K562 (cell line): Measurements from ENCODE around the gene SCYL1. TPM values are rescaled to one million over a fixed set of nuclear protein-coding genes. Genes with fewer than 3 reads are reported as not detected.
A peak's percentile ranks its signal among the peaks of the same experiment; 100 is the strongest.

Experiments
- EGR1 ChIP-seq: fragments of 450-650 bp; conservative IDR thresholded peaks from 2 replicates; pipeline ENCODE4 v1.6.1; 2017; ENCODE audit warnings: mild to moderate bottlenecking
- HNRNPK ChIP-seq: fragments of 200-400 bp; formaldehyde crosslinking; IDR thresholded peaks from one replicate; pipeline ENCODE4 v1.6.1; 2018; ENCODE audit warnings: mild to moderate bottlenecking, low read depth, low read length; ENCODE audit not compliant: poor library complexity, severe bottlenecking
- ILK ChIP-seq: fragments of 450-650 bp; IDR thresholded peaks from 2 replicates; pipeline ENCODE4 v1.6.1; 2016; ENCODE audit warnings: missing genetic modification characterization, low read depth, mild to moderate bottlenecking, missing compliant biosample characterization, moderate library complexity, borderline replicate concordance
- PATZ1 ChIP-seq: fragments of 250-450 bp; sonication (Bioruptor Pico); IDR thresholded peaks from 2 replicates; pipeline ENCODE4 v1.5.0; 2020; ENCODE audit warnings: mild to moderate bottlenecking, borderline replicate concordance
- SAFB ChIP-seq: fragments of 200-400 bp; formaldehyde crosslinking; IDR thresholded peaks from 2 replicates; pipeline ENCODE4 v1.6.1; 2017; ENCODE audit warnings: low read depth, low read length, borderline replicate concordance
- polyA plus RNA-seq, 8 experiments: library from polyadenylated mRNA; depleted of rRNA in 4 of 8; stranded (reverse) in 5 of 8; unstranded in 3 of 8; fragments of >200 nt; fragmentation: Nextera tagmentation in 2 of 8; fragmentation: Illumina TruSeq in 1 of 8; extraction: Ambion mirVana in 2 of 8; extraction: Trizol in 1 of 8; gene quantifications; 2 replicates each; pipeline versions ENCODE4 v1.2.1 to v1.2.3, GENCODE V29; 2011 to 2014; ENCODE audit warnings: inconsistent platforms in 1 of 8, missing spikeins in 1 of 8
- total RNA-seq, 7 experiments: library from RNA; depleted of rRNA in 6 of 7; stranded (reverse); fragments of >200 nt in 6 of 7; fragmentation: Illumina TruSeq in 2 of 7; extraction: Trizol in 2 of 7; gene quantifications; 2 replicates each; pipeline versions ENCODE4 v1.2.1 to v1.2.3, GENCODE V29; 2011 to 2021; ENCODE audit warnings: low replicate concordance in 1 of 7
- TF ChIP-seq, protein P1 (sequence below): sonication (generic); formaldehyde crosslinking; IDR thresholded peaks from 2 replicates; pipeline ENCODE4 v1.8.0; 2022; ENCODE audit warnings: mild to moderate bottlenecking, missing genetic modification reagents
- TF ChIP-seq, protein P2 (sequence below): fragments of 450-650 bp; formaldehyde crosslinking; IDR thresholded peaks from 2 replicates; pipeline ENCODE4 v1.4.0; 2022; ENCODE audit warnings: missing genetic modification characterization
- TF ChIP-seq, protein P3 (sequence below): fragments of 450-650 bp; IDR thresholded peaks from 2 replicates; pipeline ENCODE4 v1.6.1; 2016; ENCODE audit warnings: low read depth

SCYL1 gene
- total and polyA plus RNA-seq, 9 of the 15 experiments (the other 6 are each of a cell fraction or from before 2014, with no cell fraction given), result 1.9 to 145 (median 57.6) TPM

DNA sequence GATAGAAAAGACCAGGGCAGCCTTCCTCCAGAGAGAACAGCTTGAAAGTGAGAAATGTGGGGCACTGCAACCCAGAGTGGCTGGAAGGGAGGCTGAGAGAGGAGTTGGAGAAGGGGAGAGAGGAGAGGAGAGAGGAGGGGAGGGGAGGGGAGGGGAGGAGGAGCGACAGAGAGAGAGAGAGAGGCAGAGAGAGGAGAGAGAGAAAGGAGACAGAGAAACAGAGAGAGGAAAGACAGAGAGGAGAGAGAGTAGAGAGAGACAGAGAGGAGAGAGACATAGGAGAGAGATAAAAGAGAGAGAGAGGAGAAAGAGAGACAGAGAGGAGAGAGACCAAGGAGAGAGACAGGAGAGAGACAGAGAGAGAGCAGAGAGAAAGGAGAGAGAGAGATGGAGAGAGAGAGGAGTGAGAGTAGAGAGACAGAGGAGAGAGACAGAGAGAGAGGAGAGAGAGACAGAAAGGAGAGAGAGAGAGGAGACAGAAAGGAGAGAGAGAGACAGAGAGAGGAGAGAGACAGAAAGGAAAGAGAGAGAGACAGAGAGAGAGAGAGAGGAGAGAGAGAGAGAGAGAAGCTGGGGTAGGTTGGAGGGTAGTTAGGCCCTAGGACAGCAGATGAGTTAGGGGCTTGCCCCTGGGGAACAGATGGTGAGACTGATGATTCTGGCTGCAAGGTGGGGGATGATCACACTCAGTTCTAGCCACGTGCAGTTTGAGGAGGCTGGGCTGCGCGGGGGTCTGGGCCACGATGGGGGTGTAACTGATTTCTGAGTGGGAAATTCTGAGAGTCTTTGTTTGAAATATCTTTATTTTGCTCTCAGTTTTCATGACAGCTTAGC, 8.5 kb upstream of the SCYL1 start (continued):
- TF ChIP-seq, protein P1, sequence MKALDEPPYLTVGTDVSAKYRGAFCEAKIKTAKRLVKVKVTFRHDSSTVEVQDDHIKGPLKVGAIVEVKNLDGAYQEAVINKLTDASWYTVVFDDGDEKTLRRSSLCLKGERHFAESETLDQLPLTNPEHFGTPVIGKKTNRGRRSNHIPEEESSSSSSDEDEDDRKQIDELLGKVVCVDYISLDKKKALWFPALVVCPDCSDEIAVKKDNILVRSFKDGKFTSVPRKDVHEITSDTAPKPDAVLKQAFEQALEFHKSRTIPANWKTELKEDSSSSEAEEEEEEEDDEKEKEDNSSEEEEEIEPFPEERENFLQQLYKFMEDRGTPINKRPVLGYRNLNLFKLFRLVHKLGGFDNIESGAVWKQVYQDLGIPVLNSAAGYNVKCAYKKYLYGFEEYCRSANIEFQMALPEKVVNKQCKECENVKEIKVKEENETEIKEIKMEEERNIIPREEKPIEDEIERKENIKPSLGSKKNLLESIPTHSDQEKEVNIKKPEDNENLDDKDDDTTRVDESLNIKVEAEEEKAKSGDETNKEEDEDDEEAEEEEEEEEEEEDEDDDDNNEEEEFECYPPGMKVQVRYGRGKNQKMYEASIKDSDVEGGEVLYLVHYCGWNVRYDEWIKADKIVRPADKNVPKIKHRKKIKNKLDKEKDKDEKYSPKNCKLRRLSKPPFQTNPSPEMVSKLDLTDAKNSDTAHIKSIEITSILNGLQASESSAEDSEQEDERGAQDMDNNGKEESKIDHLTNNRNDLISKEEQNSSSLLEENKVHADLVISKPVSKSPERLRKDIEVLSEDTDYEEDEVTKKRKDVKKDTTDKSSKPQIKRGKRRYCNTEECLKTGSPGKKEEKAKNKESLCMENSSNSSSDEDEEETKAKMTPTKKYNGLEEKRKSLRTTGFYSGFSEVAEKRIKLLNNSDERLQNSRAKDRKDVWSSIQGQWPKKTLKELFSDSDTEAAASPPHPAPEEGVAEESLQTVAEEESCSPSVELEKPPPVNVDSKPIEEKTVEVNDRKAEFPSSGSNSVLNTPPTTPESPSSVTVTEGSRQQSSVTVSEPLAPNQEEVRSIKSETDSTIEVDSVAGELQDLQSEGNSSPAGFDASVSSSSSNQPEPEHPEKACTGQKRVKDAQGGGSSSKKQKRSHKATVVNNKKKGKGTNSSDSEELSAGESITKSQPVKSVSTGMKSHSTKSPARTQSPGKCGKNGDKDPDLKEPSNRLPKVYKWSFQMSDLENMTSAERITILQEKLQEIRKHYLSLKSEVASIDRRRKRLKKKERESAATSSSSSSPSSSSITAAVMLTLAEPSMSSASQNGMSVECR, result no peak
- TF ChIP-seq, protein P2, sequence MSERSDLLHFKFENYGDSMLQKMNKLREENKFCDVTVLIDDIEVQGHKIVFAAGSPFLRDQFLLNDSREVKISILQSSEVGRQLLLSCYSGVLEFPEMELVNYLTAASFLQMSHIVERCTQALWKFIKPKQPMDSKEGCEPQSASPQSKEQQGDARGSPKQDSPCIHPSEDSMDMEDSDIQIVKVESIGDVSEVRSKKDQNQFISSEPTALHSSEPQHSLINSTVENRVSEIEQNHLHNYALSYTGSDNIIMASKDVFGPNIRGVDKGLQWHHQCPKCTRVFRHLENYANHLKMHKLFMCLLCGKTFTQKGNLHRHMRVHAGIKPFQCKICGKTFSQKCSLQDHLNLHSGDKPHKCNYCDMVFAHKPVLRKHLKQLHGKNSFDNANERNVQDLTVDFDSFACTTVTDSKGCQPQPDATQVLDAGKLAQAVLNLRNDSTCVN (CRISPR knock-in tag), result peak; percentile 91
- no peak for TF ChIP-seq PATZ1 (CRISPR knock-in tag)
- no peak for TF ChIP-seq EGR1
- TF ChIP-seq SAFB, result no peak
- no peak for TF ChIP-seq HNRNPK
- TF ChIP-seq, protein P3, sequence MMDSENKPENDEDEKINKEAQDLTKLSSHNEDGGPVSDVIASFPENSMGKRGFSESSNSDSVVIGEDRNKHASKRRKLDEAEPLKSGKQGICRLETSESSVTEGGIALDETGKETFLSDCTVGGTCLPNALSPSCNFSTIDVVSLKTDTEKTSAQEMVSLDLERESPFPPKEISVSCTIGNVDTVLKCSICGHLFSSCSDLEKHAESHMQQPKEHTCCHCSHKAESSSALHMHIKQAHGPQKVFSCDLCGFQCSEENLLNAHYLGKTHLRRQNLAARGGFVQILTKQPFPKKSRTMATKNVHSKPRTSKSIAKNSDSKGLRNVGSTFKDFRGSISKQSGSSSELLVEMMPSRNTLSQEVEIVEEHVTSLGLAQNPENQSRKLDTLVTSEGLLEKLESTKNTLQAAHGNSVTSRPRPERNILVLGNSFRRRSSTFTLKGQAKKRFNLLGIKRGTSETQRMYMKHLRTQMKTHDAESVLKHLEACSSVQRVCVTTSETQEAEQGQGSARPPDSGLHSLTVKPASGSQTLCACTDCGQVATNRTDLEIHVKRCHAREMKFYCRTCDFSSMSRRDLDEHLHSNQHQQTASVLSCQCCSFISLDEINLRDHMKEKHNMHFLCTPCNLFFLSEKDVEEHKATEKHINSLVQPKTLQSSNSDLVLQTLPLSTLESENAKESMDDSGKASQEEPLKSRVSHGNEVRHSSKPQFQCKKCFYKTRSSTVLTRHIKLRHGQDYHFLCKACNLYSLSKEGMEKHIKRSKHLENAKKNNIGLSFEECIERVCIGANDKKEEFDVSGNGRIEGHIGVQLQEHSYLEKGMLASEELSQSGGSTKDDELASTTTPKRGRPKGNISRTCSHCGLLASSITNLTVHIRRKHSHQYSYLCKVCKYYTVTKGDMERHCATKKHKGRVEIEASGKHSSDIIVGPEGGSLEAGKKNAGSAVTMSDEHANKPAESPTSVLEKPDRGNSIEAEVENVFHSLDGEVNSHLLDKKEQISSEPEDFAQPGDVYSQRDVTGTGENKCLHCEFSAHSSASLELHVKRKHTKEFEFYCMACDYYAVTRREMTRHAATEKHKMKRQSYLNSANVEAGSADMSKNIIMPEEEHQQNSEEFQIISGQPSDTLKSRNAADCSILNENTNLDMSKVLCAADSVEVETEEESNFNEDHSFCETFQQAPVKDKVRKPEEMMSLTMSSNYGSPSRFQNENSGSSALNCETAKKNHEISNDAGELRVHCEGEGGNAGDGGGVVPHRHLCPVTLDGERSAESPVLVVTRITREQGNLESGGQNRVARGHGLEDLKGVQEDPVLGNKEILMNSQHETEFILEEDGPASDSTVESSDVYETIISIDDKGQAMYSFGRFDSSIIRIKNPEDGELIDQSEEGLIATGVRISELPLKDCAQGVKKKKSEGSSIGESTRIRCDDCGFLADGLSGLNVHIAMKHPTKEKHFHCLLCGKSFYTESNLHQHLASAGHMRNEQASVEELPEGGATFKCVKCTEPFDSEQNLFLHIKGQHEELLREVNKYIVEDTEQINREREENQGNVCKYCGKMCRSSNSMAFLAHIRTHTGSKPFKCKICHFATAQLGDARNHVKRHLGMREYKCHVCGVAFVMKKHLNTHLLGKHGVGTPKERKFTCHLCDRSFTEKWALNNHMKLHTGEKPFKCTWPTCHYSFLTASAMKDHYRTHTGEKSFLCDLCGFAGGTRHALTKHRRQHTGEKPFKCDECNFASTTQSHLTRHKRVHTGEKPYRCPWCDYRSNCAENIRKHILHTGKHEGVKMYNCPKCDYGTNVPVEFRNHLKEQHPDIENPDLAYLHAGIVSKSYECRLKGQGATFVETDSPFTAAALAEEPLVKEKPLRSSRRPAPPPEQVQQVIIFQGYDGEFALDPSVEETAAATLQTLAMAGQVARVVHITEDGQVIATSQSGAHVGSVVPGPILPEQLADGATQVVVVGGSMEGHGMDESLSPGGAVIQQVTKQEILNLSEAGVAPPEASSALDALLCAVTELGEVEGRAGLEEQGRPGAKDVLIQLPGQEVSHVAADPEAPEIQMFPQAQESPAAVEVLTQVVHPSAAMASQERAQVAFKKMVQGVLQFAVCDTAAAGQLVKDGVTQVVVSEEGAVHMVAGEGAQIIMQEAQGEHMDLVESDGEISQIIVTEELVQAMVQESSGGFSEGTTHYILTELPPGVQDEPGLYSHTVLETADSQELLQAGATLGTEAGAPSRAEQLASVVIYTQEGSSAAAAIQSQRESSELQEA, result no peak
- no peak for TF ChIP-seq ILK (tag)
